ENCODE measurements around the gene C10orf105.

The C10orf105 gene

DNA sequence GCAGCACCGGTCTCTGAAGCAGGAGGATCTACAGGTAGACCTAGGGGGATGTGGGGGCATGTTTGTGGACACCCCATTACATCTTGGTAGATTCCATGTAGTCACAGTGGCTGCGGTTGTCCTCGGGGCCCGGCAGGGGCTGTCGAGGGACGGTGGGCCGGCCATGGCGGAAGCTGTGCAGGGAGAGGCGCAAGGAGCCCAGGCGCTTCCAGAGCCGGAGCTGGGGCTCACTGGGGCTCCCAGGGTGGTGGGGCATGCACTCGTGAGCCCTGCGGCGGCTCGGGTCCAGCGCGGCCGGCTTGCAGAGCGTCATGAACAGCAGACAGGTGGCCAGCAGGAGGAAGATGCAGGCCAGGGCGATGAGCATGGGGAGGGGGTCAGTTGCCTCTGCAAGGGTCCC, 3.7 kb downstream of the C10orf105 start:
- DNase-seq, result no peak

GRCh38 chr10:71715026-71715425, 4.6 kb downstream of the C10orf105 start:
- no peak for DNase-seq

GRCh38 chr10:71714592-71714991, 5.0 kb downstream of the C10orf105 start:
- no peak for DNase-seq

DNA sequence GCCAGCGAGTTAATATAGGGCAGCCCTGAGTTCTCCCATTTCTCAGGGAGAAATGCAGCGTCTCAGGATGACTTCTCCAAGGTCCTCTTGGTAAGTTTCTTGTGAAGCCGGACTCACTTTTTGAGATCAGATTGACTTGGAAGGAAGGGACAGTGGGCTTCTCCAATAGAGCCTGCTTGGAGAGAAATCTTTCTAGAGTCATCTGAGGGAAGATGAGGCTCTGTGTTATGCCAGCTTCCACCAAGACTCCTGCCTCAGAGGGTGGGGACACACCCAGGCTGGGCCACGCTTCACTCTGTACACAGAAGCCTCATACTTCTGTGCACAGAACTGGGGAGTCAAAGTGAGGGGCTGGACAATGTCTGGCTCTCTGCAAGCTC, 5.6 kb downstream of the C10orf105 start:
- DNase-seq, result no peak

DNA sequence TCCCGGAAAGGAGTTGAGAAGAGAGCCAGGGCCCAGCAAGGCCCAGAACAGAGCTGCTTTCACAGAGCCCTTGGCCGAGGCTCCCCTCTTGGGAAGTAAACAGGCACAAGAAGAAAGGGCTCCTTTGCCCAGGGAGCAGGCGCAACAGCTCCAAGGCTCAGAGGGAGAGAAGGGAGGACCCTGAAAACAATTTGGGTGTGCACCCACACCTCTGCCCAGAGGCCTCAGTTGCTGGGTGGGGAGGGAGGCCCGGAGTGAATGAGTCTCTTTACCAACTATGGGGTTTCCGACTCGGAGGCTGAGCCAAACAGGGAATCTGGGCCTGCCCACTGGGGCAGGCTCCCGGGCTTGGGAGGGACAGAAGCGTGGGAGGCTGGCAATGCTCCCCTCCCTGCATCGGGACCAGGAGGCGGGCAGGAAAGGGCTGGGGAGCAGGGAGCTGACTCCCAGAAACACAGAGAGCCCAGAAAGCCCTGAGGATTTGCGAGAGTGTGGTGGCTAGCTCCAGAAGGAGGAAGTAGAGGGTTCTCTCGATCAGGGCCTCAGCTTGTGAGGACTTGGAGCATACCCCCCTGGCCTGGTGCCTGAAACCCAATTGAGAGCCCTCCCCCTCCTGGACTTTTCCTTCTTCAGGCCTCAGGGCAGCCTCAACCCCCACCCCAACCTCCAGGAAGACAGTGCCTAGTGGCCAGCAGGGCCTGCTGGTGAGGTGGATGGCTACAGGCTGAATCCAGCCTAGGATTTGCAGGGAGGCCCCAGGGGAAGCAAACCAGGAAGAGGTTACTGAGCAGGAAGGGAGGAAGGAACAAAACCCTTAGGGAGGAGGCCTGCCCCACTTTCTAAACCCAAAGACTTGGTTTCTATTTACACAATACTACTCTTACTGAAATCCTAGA, 6.2 kb downstream of the C10orf105 start:
- no peak for DNase-seq

DNA sequence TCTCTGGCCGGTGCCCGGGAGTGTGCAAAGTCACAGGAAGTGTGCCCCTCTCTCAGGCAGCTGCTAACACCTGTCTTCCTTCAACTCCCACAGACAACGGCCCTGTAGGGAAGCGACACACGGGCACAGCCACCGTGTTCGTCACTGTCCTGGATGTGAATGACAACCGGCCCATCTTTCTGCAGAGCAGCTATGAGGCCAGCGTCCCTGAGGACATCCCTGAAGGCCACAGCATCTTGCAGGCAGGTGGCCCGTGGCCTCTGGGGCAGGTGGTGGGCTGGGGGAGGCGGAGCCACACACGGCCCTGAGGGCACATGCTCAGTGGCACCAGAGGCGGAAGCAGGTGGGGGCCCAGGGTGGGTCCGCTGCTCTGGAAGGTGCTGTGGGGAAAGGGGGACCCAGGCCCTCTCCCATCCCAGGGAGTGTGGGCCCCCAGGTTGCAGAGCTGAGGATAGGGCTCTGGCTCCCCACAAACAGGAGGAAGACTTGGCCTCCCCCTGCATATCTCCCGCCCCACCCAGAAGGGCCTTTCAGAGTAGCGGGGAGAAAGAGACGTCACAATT, 6.9 kb downstream of the C10orf105 start:
- DNase-seq, result no peak

- DNase-seq, result no peak
Measured at GRCh38 chr10:71712170-71712569, 7.4 kb downstream of the C10orf105 start.

DNA sequence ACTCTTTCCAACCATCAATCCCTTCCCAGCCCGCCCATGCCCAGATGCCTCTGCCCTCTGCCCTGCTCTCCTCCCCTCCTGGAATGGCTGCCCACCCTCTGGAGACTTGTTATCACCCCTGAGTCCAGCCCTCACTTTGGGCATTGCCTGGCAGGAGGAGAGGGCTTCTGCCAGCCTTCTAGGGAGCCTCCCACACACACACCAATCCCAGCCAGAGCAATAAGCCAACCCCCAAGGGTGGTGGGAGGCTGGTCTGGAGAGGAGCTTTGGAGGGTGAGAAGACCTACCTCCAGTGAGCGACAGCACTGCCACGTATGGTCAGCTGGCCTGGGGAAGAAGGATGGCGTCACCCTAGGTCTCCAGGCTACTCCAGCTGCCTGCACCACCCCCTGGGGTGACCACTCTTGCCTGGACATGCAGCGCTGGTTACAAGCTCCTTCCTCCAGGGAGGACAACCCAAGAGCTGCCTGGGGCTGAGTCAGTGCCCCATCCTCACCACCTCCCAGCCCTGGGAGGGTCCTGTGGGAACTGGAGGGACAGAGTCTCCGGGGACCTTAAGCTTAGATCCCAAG, 8.4 kb downstream of the C10orf105 start:
- no peak for DNase-seq

GRCh38 chr10:71710519-71710918, 9.1 kb downstream of the C10orf105 start:
- no peak for DNase-seq

- DNase-seq, result no peak
Measured at GRCh38 chr10:71708897-71709882, 10.4 kb downstream of the C10orf105 start.

DNA sequence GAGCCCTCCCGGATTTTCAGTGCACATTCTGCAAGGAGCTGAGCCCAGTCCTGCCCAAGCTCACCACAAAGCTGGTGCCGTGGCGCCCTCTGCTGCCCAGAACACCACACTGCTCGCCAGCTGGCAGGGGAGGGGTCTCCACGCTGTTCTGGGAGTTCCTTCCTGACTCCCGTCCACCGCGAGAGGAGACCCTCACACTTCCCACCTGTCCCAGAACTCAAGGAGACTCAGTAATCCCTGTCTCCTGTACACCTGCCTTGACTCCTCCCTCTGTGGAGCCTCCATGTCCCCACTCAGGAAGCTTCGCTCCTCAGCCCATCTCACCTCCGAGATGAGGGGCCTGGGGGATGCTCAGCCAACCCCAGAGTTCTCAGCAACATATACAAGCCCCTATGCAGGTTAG, 11.3 kb downstream of the C10orf105 start:
- DNase-seq, result no peak

DNA sequence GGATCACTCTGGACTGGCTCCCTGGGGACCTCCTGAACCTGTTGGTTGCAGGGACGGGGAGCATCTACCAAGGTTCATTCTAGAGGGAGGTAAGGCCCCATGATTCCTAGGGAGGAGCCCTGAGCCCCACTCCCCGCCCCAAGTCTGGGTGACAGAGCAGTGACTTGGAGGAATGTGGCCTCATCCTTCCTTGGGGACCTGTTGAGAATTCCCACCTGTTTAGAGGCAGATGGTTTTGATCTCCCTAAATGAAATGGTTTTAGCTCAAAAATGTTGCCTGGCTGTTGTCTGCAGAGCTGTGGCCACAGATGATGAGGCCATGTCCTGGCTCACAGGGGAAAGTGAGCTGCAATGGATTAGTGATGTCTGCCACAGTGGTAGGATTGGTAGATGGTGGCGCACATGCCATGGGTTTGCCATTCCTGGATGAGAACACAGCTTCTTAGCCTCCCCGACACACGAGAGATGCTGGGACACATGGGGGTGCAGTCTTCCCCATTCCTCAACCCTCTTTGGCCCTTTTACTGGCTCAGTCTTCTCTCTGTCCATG, 12.3 kb downstream of the C10orf105 start:
- DNase-seq, result no peak

GRCh38 chr10:71706216-71707121, 13.1 kb downstream of the C10orf105 start:
- DNase-seq, result no peak

DNA sequence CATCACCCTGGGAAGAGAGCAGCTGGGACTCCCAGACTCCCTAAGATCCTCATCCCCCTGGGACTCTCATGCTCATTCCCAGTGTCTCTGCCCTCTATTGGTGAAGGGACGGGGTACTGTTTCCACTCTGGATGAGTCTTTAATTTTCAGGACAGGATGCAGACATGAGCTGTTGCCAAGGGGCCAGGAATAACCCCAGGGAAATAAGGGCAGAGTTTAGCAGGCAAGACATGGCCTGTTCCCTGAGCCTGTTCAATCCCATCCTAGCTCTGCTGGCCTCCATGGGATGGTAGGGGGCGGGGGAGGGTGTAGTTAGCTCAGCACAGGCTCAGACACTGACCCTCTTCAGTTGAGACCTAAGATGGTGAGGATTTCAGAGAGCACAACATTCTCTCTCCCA, 14.0 kb downstream of the C10orf105 start:
- no peak for DNase-seq

DNA sequence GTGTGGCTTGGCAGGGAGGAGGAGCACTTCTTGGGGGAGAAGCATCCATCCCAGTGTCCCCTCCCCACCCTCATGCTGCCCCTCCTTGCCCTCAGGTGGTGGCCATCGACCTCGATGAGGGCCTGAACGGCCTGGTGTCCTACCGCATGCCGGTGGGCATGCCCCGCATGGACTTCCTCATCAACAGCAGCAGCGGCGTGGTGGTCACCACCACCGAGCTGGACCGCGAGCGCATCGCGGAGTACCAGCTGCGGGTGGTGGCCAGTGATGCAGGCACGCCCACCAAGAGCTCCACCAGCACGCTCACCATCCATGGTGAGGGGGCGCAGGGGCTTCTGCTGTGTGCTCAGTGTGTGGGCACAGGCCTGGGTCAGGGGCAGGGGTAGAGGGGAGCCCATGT, 14.8 kb downstream of the C10orf105 start:
- DNase-seq, result no peak

DNA sequence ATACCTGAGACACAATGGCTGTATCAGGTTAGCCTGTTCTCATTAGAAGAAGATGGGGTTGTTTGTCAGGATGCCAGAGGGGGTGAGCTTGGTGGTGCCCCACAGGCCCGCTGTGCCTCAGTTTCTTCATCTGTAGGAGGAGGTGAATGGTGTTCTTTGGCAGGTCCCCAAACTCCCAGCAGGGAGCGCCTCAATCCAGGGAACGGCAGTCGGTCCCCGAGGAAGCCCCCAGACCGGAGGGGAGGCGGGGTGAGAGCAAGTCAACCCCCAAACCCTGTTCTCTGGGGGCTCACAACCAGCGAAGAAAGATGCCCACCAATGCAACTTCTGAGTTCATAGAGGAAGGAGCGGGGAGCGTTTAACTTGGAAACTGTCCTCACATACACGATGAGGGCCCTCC, 16.0 kb downstream of the C10orf105 start:
- DNase-seq, result no peak

GRCh38 chr10:71701496-71702132, 18.0 kb downstream of the C10orf105 start:
- no peak for DNase-seq

DNA sequence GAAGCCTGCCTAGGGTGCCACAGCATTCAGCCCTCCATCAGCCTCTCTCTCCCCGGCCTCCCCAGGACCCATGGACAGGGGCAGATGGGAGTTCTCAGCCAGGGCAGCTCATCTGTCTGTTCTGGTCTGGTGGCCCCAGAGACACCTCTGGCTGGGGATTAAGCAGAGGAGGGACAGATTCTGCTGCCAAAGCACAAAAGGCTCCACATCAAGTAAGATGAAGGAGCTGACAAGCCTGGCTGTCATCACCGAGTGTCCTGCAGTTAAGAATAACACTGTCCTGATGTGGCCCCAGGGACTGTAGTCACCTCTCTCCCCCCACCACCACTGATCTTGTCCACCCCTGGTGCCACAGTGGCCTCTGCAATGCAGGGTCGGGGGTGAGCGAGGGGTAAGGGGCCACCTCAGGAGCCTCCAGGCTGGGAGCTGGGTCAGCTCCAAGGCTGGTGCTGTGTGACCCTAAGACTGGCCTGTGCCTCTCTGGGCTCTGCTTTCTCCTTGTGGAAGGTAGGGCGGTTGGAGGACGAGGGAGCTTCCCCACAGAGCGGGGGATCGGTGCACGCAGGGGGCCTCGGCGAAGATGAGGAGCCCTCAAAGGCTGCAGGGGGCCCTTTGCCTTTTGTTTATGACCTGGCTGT, 18.7 kb downstream of the C10orf105 start:
- DNase-seq, result no peak

DNA sequence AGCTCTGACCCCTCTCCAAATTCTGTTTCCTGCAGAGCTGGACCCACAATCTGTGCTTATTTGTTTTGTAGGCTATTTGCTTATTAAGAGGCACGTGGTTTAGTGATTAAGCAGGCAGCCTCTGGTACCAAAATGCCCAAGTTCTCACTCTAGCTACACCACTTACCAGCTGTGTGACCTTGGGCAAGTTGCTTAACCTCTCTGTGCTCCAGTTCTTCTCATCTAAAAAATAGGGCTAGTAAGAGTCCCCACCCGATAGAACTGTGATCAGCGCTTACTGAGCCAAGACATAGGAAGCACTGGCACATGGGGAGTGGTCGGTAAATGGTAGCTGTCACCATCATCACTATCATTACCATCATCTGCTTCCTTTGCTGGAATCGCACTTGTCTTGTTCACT, 20.8 kb downstream of the C10orf105 start:
- DNase-seq, result no peak

GRCh38 chr10:71697938-71698709, 21.5 kb downstream of the C10orf105 start:
- no peak for DNase-seq
